NCI-H460 (cell line): Measurements from ENCODE around the gene TBKBP1. TPM values are rescaled to one million over a fixed set of nuclear protein-coding genes. Genes with fewer than 3 reads are reported as not detected.

Experiments
- DNase-seq: peaks from one replicate; pipeline ENCODE4 v3.0.0-alpha.2; 2016; ENCODE audit warnings: low read depth; ENCODE audit errors: extremely low read depth
- polyA plus RNA-seq: library from polyadenylated mRNA; depleted of rRNA; stranded (reverse); fragments of >200 nt; gene quantifications from 2 replicates; pipeline ENCODE4 v1.2.3, GENCODE V29; 2014; cell fraction: nucleus; rRNA removed
- total RNA-seq: library from RNA; depleted of rRNA; stranded (reverse); fragments of >200 nt; shearing (Covaris generic); gene quantifications from 2 replicates; pipeline ENCODE4 v1.2.3, GENCODE V29; 2014; rRNA removed

The TBKBP1 gene
- 2.7 and 5.3 TPM in 2 replicates for total RNA-seq
- polyA plus RNA-seq: 7.2 and 20.5 TPM in 2 replicates

GRCh38 chr17:47693731-47694580 lies at the start of gene TBKBP1:
TBKBP1 (plus strand) TSS chr17:47694161; CDS start chr17:47696113, 1,952 bp downstream.
- no peak for DNase-seq

- DNase-seq: no peak
Measured at GRCh38 chr17:47644324-47644723, 49.6 kb upstream of the TBKBP1 start.

- DNase-seq: peak; percentile 99
Measured at GRCh38 chr17:47649153-47649971, 44.6 kb upstream of the TBKBP1 start, which contains the start of gene KPNB1. KPNB1 (plus strand) TSS chr17:47649919; CDS start chr17:47650245, 326 bp downstream.

- no peak for DNase-seq
Measured at GRCh38 chr17:47649972-47650524, 43.9 kb upstream of the TBKBP1 start.

- peak; percentile 95 for DNase-seq
Measured at GRCh38 chr17:47650525-47651522, 43.1 kb upstream of the TBKBP1 start.

GRCh38 chr17:47651704-47652103 lies 42.3 kb upstream of the TBKBP1 start:
- DNase-seq: no peak

- no peak for DNase-seq
Measured at GRCh38 chr17:47652570-47652969, 41.4 kb upstream of the TBKBP1 start.

GRCh38 chr17:47653442-47653841 lies 40.5 kb upstream of the TBKBP1 start:
- DNase-seq: no peak

GRCh38 chr17:47654991-47655390 lies 39.0 kb upstream of the TBKBP1 start:
- no peak for DNase-seq

GRCh38 chr17:47660064-47660492 lies 33.9 kb upstream of the TBKBP1 start:
- no peak for DNase-seq

GRCh38 chr17:47663912-47664623 lies 29.9 kb upstream of the TBKBP1 start:
- DNase-seq: peak; percentile 66

GRCh38 chr17:47664624-47664941 lies 29.4 kb upstream of the TBKBP1 start:
- no peak for DNase-seq

GRCh38 chr17:47665655-47666054 lies 28.3 kb upstream of the TBKBP1 start:
- no peak for DNase-seq

- DNase-seq: no peak
Measured at GRCh38 chr17:47669081-47669480, 24.9 kb upstream of the TBKBP1 start.

- DNase-seq: no peak
Measured at GRCh38 chr17:47670064-47670463, 23.9 kb upstream of the TBKBP1 start.

- DNase-seq: no peak
Measured at GRCh38 chr17:47674499-47674898, 19.5 kb upstream of the TBKBP1 start.

- no peak for DNase-seq
Measured at GRCh38 chr17:47675380-47676198, 18.4 kb upstream of the TBKBP1 start.

- no peak for DNase-seq
Measured at GRCh38 chr17:47676199-47676472, 17.8 kb upstream of the TBKBP1 start.
